GM15510 (cell line): ENCODE measurements around the gene VPS11.
A peak's percentile ranks its signal among the peaks of the same experiment; 100 is the strongest.

Source experiments
- POLR2A ChIP-seq: IDR thresholded peaks from 3 replicates; pipeline ENCODE4 v1.6.1; 2011; ENCODE audit warnings: borderline replicate concordance; ENCODE audit not compliant: insufficient read length; ENCODE audit errors: extremely low read depth

VPS11 gene

DNA sequence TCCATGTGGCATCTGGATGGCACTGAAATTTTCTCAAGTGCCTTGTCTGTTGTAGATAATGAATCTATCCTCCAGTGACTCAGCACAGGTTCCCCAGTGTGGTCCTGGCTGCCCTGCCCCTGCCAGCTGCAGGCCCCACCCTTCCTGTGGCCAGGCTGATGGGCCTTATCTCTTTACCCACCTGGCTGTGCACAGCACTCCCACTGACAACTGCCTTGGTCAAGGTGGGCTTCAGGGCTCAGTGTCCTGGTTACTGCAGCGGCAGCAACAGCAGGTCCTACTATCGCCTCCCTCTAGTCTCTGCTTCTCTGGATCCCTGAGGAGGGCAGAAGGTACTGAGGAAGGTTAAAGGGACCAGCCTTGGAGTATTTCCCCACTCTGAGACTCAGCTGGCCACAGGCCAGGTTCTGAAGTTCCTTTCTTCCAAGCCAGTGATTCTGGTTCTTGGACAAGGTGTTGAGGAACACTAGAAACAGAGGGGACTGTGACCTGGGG, 20.2 kb downstream of the VPS11 start:
- no peak for TF ChIP-seq POLR2A

GRCh38 chr11:119088406-119088805, 20.8 kb downstream of the VPS11 start:
- TF ChIP-seq POLR2A = no peak

GRCh38 chr11:119089319-119089718, 21.7 kb downstream of the VPS11 start:
- TF ChIP-seq POLR2A = no peak

GRCh38 chr11:119091178-119091577, 23.6 kb downstream of the VPS11 start:
- no peak for TF ChIP-seq POLR2A

DNA sequence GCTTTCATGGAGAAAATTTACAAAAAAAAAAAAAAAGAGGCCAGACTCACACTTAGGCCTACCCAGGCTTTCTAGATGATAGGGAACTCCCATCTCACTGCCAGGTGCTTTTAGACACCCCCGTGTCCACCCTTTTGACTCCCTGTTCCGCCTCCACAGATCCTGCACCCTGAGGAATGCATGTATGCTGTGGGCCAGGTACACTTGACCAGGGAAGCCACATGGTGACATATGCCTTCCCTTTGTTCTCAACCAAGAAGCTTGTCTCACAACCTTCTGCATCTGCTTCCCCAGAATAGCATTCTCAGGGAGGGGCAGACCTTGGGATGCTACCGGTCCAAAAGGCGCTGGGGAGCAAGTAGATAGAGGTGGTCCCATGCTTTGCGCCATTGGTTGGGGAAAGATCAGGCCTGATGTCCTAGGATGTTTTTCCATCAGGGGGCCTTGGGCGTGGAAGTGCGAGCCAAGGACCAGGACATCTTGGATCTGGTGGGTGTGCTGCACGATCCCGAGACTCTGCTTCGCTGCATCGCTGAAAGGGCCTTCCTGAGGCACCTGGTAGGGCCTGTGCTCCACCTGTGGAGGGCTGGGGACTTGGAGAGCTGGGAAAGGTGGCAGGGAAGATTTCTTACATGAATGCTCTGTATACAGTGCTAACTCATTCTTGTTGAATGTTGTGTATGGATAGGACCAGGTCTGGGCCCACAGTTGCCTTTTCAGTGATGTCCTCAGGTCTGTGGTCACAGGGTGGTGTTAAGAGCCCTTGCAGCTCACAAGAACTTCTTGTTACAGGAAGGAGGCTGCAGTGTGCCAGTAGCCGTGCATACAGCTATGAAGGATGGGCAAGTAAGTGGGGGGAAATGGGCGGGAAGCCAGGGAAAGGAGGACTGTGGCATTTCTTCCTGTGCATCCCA, 24.6 kb downstream of the VPS11 start:
- no peak for TF ChIP-seq POLR2A

DNA sequence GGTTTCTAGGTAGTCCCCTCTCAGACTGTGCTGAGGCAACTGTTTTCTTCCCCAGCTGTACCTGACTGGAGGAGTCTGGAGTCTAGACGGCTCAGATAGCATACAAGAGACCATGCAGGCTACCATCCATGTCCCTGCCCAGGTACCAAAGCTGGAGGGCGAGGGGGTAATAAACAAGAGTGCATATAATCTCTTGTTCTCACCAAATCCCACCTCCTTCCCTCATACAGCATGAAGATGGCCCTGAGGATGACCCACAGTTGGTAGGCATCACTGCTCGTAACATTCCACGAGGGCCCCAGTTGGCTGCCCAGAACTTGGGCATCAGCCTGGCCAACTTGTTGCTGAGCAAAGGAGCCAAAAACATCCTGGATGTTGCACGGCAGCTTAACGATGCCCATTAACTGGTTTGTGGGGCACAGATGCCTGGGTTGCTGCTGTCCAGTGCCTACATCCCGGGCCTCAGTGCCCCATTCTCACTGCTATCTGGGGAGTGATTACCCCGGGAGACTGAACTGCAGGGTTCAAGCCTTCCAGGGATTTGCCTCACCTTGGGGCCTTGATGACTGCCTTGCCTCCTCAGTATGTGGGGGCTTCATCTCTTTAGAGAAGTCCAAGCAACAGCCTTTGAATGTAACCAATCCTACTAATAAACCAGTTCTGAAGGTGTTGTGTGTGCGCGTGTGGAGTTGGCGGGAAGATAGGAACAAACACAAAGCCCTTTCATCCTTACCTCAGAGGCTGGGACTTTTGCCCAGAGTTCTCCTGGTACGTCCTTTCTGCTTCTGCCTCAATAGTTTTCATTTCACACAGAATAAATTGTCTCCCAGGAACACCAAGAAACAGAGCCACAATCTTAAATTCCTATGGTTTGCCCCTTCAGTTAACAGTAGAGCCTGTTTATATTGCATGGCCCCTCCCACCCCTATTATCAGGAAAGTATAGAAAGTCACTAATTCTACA, 25.5 kb downstream of the VPS11 start:
- TF ChIP-seq POLR2A = peak; percentile 38

- no peak for TF ChIP-seq POLR2A
Observed at GRCh38 chr11:119093942-119094815, 26.6 kb downstream of the VPS11 start.

DNA sequence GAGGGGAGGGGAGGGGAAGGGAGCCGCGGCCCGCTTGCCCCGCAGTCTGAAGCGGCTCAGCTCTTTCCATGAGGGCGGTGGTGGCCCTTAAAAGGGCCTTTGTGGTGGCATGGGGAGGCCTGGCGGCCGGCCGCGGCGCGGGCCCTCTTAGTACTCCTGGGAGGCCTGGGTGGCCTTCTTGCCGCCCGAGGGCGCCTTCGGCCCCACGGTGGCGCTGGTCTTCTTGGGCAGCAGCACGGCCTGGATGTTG, 27.1 kb downstream of the VPS11 start:
- TF ChIP-seq POLR2A = no peak

- peak; percentile 100 for TF ChIP-seq POLR2A
Observed at GRCh38 chr11:119095066-119095880, 27.7 kb downstream of the VPS11 start.

DNA sequence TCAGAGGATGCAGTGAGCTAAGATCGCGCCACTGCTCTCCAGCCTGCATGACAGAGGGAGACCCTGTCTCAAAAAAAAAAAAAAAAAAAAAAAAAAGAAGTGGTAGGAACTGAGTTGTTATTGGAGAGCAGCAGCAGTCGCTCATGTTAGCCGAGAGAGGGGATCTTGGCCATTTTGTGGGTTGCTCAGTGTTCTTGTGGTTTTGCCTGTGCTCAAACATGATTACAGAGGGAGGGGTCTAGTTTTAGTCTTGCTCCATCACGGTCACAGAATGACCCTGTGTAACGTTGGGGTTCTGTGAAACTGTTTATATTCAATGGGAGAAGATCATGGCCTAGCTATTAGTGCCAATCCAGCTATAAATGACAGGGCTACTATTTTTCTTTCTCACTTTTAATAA, 32.1 kb downstream of the VPS11 start:
- TF ChIP-seq POLR2A = no peak

DNA sequence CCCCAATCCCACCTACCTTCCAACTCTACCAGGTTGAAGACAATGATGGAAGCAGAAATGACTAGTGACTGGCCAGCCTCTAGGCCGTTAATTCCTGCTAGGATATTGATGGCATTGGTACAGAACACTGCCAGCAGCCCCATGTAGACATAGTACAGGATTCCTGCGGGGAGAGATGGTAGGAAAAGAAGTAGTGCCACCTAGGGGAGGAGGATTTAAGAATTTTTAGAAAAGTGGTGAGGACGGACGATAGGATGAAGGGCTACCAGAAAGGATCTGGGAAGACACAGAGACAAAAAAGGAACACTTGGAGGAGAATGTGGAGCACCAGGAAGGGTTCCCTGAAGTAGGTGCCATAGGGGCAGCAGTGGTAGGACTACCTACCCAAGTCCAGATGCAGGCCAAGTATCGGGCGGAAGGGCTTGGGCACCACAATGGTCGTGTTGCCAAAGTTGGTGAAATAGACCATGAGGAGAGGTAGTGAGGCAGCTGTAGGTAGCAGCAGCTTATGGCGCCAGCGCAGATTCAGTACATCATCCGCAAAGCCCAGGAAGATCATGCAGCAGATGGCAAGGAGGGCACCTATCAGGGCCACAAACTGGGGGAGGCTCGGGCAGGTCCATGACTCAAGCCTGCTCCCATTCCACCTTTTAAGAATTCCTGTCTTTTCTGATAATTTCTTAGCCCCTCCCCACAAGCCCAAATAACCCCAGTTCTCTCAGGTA, 32.8 kb downstream of the VPS11 start:
- no peak for TF ChIP-seq POLR2A

- no peak for TF ChIP-seq POLR2A
Observed at GRCh38 chr11:119100994-119101758, 33.6 kb downstream of the VPS11 start.
